ENCODE measurements around the gene GPX2. TPM values are rescaled to one million over a fixed set of nuclear protein-coding genes. Genes with fewer than 3 reads are reported as not detected.

GPX2 gene
- total RNA-seq, 4 donors from 2014 or later, result not detected

GRCh38 chr14:64930085-64930843, 12.3 kb downstream of the GPX2 start:
- TF ChIP-seq, protein P1, sequence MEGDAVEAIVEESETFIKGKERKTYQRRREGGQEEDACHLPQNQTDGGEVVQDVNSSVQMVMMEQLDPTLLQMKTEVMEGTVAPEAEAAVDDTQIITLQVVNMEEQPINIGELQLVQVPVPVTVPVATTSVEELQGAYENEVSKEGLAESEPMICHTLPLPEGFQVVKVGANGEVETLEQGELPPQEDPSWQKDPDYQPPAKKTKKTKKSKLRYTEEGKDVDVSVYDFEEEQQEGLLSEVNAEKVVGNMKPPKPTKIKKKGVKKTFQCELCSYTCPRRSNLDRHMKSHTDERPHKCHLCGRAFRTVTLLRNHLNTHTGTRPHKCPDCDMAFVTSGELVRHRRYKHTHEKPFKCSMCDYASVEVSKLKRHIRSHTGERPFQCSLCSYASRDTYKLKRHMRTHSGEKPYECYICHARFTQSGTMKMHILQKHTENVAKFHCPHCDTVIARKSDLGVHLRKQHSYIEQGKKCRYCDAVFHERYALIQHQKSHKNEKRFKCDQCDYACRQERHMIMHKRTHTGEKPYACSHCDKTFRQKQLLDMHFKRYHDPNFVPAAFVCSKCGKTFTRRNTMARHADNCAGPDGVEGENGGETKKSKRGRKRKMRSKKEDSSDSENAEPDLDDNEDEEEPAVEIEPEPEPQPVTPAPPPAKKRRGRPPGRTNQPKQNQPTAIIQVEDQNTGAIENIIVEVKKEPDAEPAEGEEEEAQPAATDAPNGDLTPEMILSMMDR (IDR thresholded peaks at IDR 0.05; ENCODE audit: low read depth), result no peak

GRCh38 chr14:64929014-64929359, 13.6 kb downstream of the GPX2 start:
- TF ChIP-seq, protein P1 (IDR thresholded peaks at IDR 0.05; ENCODE audit: low read depth), result no peak

DNA sequence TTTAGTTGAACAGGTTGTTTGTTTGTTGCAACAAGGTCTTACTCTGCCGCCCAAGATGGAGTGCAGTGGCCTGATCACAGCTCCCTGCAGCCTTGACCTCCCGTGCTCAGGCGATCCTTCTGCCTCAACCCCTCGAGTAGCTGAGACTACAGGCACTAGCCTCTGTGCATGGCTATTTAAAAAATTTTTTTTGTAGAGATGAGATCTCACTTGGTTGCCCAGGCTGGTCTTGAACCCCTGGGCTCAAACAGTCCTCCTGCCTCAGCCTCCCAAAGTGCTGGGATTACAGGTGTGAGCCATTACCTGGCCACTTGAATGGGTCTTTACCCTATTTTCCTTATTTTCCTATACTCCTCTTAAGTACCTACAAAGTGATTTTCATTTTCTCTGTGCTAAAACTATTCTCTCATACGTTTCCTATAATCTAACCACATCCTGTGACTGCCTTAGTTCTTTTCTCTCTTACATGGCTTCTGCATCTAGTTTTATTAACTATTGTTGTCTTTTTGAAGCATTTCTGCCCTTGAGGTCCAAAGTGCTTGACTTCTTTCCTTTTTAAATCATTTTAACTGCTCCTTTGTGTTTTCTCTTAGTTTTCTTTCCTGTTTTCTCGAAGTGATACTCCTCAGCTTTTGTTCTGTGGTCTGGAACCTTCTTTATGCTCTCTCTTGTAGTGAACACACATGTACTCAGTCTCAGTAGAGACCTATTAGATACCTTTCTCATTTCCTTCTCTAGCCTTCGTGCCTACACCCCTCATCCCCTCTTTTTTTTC, 14.1 kb downstream of the GPX2 start:
- TF ChIP-seq, protein P1 (IDR thresholded peaks at IDR 0.05; ENCODE audit: low read depth), result no peak

DNA sequence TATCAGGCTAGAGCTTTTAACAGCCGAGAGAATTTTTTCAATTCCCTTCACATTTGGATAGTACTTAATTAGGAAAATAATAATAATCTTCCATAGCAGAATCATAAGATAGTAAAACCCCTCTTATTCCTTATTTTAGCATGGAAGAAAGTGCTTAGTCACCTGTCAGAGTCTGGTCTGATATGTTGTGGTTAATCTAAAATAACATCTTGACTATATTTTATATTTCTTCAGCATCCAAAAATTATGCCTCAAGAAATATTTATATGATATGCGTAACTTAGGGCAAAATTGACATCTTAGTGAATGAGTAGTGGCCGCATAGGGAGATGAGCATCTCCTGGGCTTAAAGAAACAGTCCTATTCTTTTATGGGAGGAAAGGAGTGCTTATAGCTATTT, 15.5 kb downstream of the GPX2 start:
- TF ChIP-seq, protein P1 (IDR thresholded peaks at IDR 0.05; ENCODE audit: low read depth), result no peak

GRCh38 chr14:64926398-64926995, 16.0 kb downstream of the GPX2 start:
- TF ChIP-seq, protein P1 (IDR thresholded peaks at IDR 0.05; ENCODE audit: low read depth), result no peak

GRCh38 chr14:64923015-64923414, 19.5 kb downstream of the GPX2 start:
- TF ChIP-seq, protein P1 (IDR thresholded peaks at IDR 0.05; ENCODE audit: low read depth), result no peak

DNA sequence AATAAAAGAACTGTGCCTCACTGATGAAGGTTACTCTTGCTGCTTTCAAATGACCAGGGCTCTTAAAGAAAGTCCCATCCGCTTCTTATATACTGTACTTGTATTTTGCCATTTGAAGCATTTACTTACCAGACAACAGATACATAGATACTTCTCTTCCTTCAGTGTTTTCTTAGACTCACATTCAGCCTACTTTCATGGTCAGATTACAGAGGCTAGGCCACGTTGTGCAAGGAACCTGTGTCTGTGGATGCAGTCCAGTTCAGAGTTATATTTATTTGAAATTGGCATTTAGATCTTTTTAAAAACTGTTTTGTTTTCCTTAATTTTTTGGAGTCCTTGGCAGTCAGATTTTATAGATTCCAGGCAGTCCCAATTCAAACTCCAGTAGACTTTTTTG, 22.1 kb downstream of the GPX2 start:
- TF ChIP-seq, protein P1 (IDR thresholded peaks at IDR 0.05; ENCODE audit: low read depth), result no peak
